ENCODE measurements around the gene TBC1D10B.

GRCh38 chr16:30416047-30416603 is 45.8 kb upstream of the TBC1D10B start:
- TF ChIP-seq CTCF (IDR thresholded peaks at IDR 0.05) = no peak
- TF ChIP-seq POLR2A (IDR thresholded peaks at IDR 0.05) = no peak

Measured in adrenal gland (tissue), 5 donors.